ENCODE results near the gene IL17D.

- TF ChIP-seq REST (IDR thresholded peaks at IDR 0.05) (no peak), CTCF (IDR thresholded peaks at IDR 0.05; ENCODE audit: low read depth, low read length, missing input control) (no peak), MAX (IDR thresholded peaks at IDR 0.05) (no peak), SP1 (IDR thresholded peaks at IDR 0.05) (no peak), ATF3 (IDR thresholded peaks at IDR 0.05) (no peak), RAD21 (IDR thresholded peaks at IDR 0.05) (no peak), YY1 (IDR thresholded peaks at IDR 0.05) (no peak), FOXA2 (IDR thresholded peaks at IDR 0.05) (no peak), JUND (IDR thresholded peaks at IDR 0.05) (no peak)
- TF ChIP-seq, protein P1, sequence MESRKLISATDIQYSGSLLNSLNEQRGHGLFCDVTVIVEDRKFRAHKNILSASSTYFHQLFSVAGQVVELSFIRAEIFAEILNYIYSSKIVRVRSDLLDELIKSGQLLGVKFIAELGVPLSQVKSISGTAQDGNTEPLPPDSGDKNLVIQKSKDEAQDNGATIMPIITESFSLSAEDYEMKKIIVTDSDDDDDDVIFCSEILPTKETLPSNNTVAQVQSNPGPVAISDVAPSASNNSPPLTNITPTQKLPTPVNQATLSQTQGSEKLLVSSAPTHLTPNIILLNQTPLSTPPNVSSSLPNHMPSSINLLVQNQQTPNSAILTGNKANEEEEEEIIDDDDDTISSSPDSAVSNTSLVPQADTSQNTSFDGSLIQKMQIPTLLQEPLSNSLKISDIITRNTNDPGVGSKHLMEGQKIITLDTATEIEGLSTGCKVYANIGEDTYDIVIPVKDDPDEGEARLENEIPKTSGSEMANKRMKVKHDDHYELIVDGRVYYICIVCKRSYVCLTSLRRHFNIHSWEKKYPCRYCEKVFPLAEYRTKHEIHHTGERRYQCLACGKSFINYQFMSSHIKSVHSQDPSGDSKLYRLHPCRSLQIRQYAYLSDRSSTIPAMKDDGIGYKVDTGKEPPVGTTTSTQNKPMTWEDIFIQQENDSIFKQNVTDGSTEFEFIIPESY (IDR thresholded peaks at IDR 0.05): no peak
Measured at GRCh38 chr13:20728579-20729311, 25.2 kb downstream of the IL17D start.

Measured in liver (tissue), 3 donors.